Thyroid gland (tissue), 4 donors: ENCODE results near the gene CTU1. TPM values are rescaled to one million over a fixed set of nuclear protein-coding genes. Genes with fewer than 3 reads are reported as not detected.

ENCODE experiments used
- DNase-seq, 2 donors: peaks; one replicate each; pipeline ENCODE4 v3.0.0-alpha.2; 2019
- H3K27ac ChIP-seq, 3 donors: fragments of 200-600 bp; sonication (generic); 1 replicate in 2 of 3; 2 replicates in 1 of 3; pipeline ENCODE4 v1.5.1; 2016 to 2019; ENCODE audit warnings: mild to moderate bottlenecking in 1 of 3, moderate library complexity in 1 of 3
- H3K27me3 ChIP-seq: fragments of 200-600 bp; sonication (generic); one replicate; pipeline ENCODE4 v1.5.1; 2019
- H3K36me3 ChIP-seq, 2 donors: fragments of 200-600 bp; sonication (generic); one replicate each; pipeline ENCODE4 v1.5.1; 2016 to 2019
- H3K4me1 ChIP-seq, 2 donors: fragments of 200-600 bp; sonication (generic); one replicate each; pipeline ENCODE4 v1.5.1; 2017 to 2019
- H3K4me3 ChIP-seq, 3 donors: fragments of 200-600 bp; sonication (generic); replicated peaks in 1 of 3; 1 replicate in 2 of 3; 2 replicates in 1 of 3; pipeline ENCODE4 v1.5.1; 2016; ENCODE audit warnings: mild to moderate bottlenecking in 1 of 3
- H3K9me3 ChIP-seq: fragments of 200-600 bp; sonication (generic); one replicate; pipeline ENCODE4 v1.5.1; 2017
- CTCF ChIP-seq, 6 experiments: fragments of 200-600 bp in 3 of 6; fragments of 450-650 bp in 3 of 6; sonication (generic) in 3 of 6; IDR thresholded peaks; one replicate each; pipeline ENCODE4 v1.5.1; 2016 to 2019; ENCODE audit warnings: antibody characterized with exemption in 6 of 6, mild to moderate bottlenecking in 2 of 6, inconsistent platforms in 1 of 6, moderate library complexity in 1 of 6
- POLR2A ChIP-seq, 2 donors: fragments of 450-650 bp; IDR thresholded peaks; one replicate each; pipeline ENCODE4 v1.6.1; 2017; ENCODE audit warnings: antibody characterized with exemption in 2 of 2, mild to moderate bottlenecking in 2 of 2, moderate library complexity in 1 of 2
- whole genome bisulfite sequencing, 2 donors: methylation state at CpG; one replicate each; pipeline ENCODE4 v1.1.5; 2017; 5-methylcytosine and 5-hydroxymethylcytosine counted together
- intact Hi-C: fragments of 100-400 bp; cut with DNase I; formaldehyde crosslinking; loops from one replicate; pipeline ENCODE4 v1.15.1; 2023
- total RNA-seq, 4 donors: library from RNA; depleted of rRNA; stranded (reverse); fragments of >200 nt; gene quantifications; one replicate each; pipeline ENCODE4 v1.2.3, GENCODE V29; 2016

Gene CTU1
- total RNA-seq = 10 to 100 TPM in 2 of 4 donors, 1 to 10 TPM in 2; 7.5 to 13.6 (median 9.3) TPM

DNA sequence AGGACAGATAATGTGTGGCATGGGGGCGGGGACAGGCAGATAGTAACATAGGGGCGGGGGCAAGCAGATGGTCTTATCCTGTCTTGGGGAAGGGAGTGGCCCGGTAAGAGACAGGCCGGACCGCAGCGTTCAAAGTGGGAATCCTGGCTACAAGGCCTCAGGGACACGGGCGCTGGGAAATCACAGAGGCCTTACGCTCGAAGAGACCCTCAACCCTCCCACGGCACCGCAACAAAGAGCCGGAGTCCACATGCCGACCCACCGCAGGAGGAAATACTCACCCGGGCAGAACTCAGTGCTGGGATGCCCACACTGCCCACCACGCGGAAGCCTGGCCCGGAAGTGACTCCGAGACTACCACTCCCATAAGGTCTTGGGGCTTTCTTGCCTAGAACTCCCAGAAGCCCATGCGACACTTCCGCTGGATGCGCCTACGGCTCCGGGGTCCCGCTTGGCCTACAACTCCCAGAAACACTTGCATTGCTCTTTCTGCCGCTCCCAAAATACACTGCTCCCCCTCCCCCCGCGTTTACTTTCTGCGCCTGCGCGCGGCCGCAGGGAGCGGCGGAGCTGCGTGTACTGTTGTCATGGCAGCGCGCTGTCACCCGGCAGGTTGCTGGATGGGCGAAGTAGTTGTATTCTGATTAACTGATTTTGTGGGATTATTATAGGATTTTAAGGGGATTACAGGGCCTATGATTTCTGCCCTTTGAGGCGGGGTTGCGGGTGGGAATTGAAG, at the start of gene CTU1:
TSS of gene CTU1 (minus strand) at position 344 of the 739 bp plus-strand sequence. CDS start 3,840 bp downstream, outside the sequence.
- peak within 1 kb of the TSS in 1 of 3 donors; percentile 4 for H3K27ac ChIP-seq

GRCh38 chr19:51157265-51157664, 49.1 kb upstream of the CTU1 start:
- WGBS, 2 donors = 29 to 40% methylated on average over 2 of the region's 2 CpGs
- no peak overlapping the region for H3K27ac ChIP-seq
- intact Hi-C loops = no loop called here
- no peaks in the 10 kb centered on the region for H3K4me1 ChIP-seq
- no peaks in the 10 kb centered on the region for H3K27me3 ChIP-seq
- H3K36me3 ChIP-seq = no peaks in the 10 kb centered on the region
- no peak for DNase-seq
- no peak overlapping the region for H3K4me3 ChIP-seq
- TF ChIP-seq CTCF (IDR thresholded peaks at IDR 0.05) (no peak), POLR2A (IDR thresholded peaks at IDR 0.05) (no peak)
- no peaks in the 10 kb centered on the region for H3K9me3 ChIP-seq

More for the DNA sequence above, at the start of gene CTU1:
- peak; percentile 99 for DNase-seq
- Histone ChIP-seq H3K4me1 (peaks cover 10 to 17% of the 10 kb centered on the region in 2 donors), H3K4me3 (peak within 1 kb of the TSS; percentile 58 to 66 (median 61)), H3K27me3 (no peaks in the 10 kb centered on the region), H3K36me3 (peaks cover 0 to 6% of the 10 kb centered on the region in 2 donors), H3K9me3 (no peaks in the 10 kb centered on the region)
- 0 to 1% methylated on average over 27 to 29 of the region's 43 CpGs for WGBS, 2 donors
- intact Hi-C loops = loop anchor here (5.0 kb wide), 2 partner anchors 386 to 489 kb away; partner anchors contain the start of gene CLEC11A
- TF ChIP-seq POLR2A (IDR thresholded peaks at IDR 0.05) (peak in 1 of 2 donors; percentile 61), CTCF (IDR thresholded peaks at IDR 0.05) (peak in 2 of 6 experiments; percentile 37 to 42)

DNA sequence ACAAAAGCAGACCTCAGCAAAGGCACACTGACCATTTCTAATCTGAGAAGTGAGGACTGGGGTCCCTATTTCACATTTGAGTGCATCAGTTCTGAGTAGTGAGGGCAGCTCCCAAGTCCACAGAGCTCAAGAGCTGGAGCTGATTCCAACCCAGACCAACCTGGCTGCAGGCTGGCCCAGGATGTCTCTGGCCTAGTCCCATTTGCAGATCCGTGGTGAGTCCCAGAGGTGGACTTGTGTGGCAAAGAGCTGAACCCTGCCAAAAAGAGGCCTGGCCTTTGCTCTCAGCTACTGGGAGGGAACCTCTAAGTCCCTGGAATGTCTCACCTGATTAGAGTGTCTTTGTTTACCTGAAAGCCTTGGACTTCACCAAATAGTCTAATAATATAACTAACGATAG, 48.5 kb upstream of the CTU1 start:
- Histone ChIP-seq H3K36me3 (no peaks in the 10 kb centered on the region), H3K27ac (no peak overlapping the region), H3K27me3 (no peaks in the 10 kb centered on the region), H3K4me3 (no peak overlapping the region), H3K4me1 (no peaks in the 10 kb centered on the region), H3K9me3 (no peaks in the 10 kb centered on the region)
- no peak for DNase-seq
- intact Hi-C loops = no loop called here
- 54 to 62% methylated on average over 2 of the region's 2 CpGs for WGBS, 2 donors
- TF ChIP-seq POLR2A (IDR thresholded peaks at IDR 0.05) = no peak

- Histone ChIP-seq H3K36me3 (no peaks in the 10 kb centered on the region), H3K4me1 (no peaks in the 10 kb centered on the region), H3K27ac (no peak overlapping the region), H3K9me3 (no peaks in the 10 kb centered on the region), H3K4me3 (no peak overlapping the region), H3K27me3 (no peaks in the 10 kb centered on the region)
- DNase-seq = no peak
- WGBS, 2 donors = 73 to 80% methylated on average over 3 of the region's 3 CpGs
- TF ChIP-seq POLR2A (IDR thresholded peaks at IDR 0.05) (no peak), CTCF (IDR thresholded peaks at IDR 0.05) (no peak)
- intact Hi-C loops = no loop called here
Measured at GRCh38 chr19:51150627-51151026, 42.4 kb upstream of the CTU1 start.

- H3K27ac ChIP-seq = no peak overlapping the region
- intact Hi-C loops = no loop called here
- DNase-seq = no peak
- no peaks in the 10 kb centered on the region for H3K9me3 ChIP-seq
- no peak overlapping the region for H3K4me3 ChIP-seq
- no peak for TF ChIP-seq CTCF (IDR thresholded peaks at IDR 0.05)
- TF ChIP-seq POLR2A (IDR thresholded peaks at IDR 0.05) = no peak
- H3K4me1 ChIP-seq = no peaks in the 10 kb centered on the region
- 73 to 76% methylated on average over 3 of the region's 3 CpGs for WGBS, 2 donors
- H3K36me3 ChIP-seq = no peaks in the 10 kb centered on the region
- no peaks in the 10 kb centered on the region for H3K27me3 ChIP-seq
Measured at GRCh38 chr19:51148580-51148979, 40.4 kb upstream of the CTU1 start.
